Adipocyte (in vitro differentiated cells): ENCODE data around the gene MED27.

ENCODE experiments used
- DNase-seq: peaks from one replicate; pipeline ENCODE4 v3.0.0-alpha.2; 2015; ENCODE audit warnings: low read depth
- H3K27me3 ChIP-seq: replicated peaks from 2 replicates; pipeline ENCODE4 v1.7.0; 2013; ENCODE audit warnings: mild to moderate bottlenecking, low read length, moderate library complexity; ENCODE audit not compliant: control insufficient read depth, insufficient read depth
- H3K36me3 ChIP-seq: 2 replicates; pipeline ENCODE4 v1.7.0; 2013; ENCODE audit warnings: low read length, mild to moderate bottlenecking, moderate library complexity; ENCODE audit not compliant: control insufficient read depth, insufficient read depth, severe bottlenecking
- H3K4me1 ChIP-seq: 2 replicates; pipeline ENCODE4 v1.7.0; 2013; ENCODE audit warnings: mild to moderate bottlenecking, low read length, moderate library complexity; ENCODE audit not compliant: control insufficient read depth, insufficient read depth
- H3K4me3 ChIP-seq: 2 replicates; pipeline ENCODE4 v1.7.0; 2013; ENCODE audit warnings: mild to moderate bottlenecking, low read length, moderate library complexity
- H3K9ac ChIP-seq: 2 replicates; pipeline ENCODE4 v1.7.0; 2013; ENCODE audit warnings: mild to moderate bottlenecking, low read length, moderate library complexity
- H3K9me3 ChIP-seq: 2 replicates; pipeline ENCODE4 v1.7.0; 2013; ENCODE audit warnings: mild to moderate bottlenecking, low read length, moderate library complexity; ENCODE audit not compliant: control insufficient read depth

MED27 gene

GRCh38 chr9:132056717-132057560 lies 22.7 kb downstream of the MED27 start:
- DNase-seq, result no peak
- Histone ChIP-seq H3K4me1 (no peaks in the 10 kb centered on the region), H3K36me3 (no peaks in the 10 kb centered on the region), H3K9ac (no peak overlapping the region), H3K27me3 (no peaks in the 10 kb centered on the region), H3K9me3 (no peaks in the 10 kb centered on the region), H3K4me3 (no peak overlapping the region)

- H3K4me1 ChIP-seq, result no peaks in the 10 kb centered on the region
- no peak overlapping the region for H3K4me3 ChIP-seq
- no peaks in the 10 kb centered on the region for H3K9me3 ChIP-seq
- no peaks in the 10 kb centered on the region for H3K36me3 ChIP-seq
- no peak for DNase-seq
- no peaks in the 10 kb centered on the region for H3K27me3 ChIP-seq
- H3K9ac ChIP-seq, result no peak overlapping the region
These were observed 23.9 kb downstream of the MED27 start for GRCh38 chr9:132055756-132056155.

- DNase-seq, result no peak
- Histone ChIP-seq H3K4me3 (no peak overlapping the region), H3K9ac (no peak overlapping the region), H3K4me1 (peaks cover 10% of the 10 kb centered on the region), H3K27me3 (no peaks in the 10 kb centered on the region), H3K36me3 (no peaks in the 10 kb centered on the region), H3K9me3 (no peaks in the 10 kb centered on the region)
These were observed 25.6 kb downstream of the MED27 start for GRCh38 chr9:132054024-132054423.

DNA sequence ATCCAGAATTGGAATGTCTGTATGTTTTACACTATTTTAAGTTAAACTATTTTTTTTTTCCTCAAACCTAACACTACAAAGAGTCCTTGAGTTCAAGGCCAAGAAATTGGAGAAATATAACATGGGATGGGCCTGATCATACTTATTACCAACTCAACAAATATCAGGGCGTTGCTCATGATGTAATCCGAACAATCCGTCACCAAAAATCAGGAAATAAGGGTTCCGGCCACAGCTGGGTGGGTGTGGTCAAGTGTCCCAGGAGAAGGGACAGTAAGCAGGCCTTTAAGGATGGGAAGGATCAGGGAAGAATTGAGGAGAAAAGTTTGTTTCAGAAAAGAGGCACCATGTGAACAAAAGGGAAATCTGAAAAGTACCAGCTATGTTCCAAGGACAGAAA lies 29.8 kb downstream of the MED27 start:
- no peaks in the 10 kb centered on the region for H3K9me3 ChIP-seq

DNA sequence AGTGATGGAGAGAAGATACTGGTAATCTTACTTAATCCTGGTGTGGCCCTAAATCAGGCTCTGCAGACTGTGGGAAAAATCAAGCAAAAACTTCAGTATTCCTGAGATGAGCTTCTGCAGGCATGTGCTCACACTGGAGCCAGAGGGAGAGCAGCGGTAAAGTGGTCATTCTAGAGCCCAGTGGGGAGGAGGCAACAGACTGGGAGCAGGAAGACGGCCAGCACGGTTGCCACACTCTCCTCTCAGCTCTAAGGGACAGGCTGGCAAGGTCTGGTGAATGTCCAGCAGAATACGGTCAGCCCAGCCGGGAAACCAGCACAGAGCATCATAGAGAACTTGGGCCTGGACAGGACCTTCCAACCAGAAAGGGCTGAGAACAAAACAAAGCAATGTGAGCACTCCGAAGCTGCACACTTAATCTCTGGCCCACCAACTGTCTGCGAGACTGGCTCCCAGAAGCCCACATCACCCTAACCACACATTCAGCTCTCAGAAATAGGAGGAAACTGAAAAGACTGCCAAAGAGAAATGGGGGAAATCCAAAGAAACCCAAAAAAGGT lies 30.3 kb downstream of the MED27 start:
- no peaks in the 10 kb centered on the region for H3K9me3 ChIP-seq
- H3K9ac ChIP-seq, result no peak overlapping the region
- H3K36me3 ChIP-seq, result no peaks in the 10 kb centered on the region
- no peaks in the 10 kb centered on the region for H3K27me3 ChIP-seq
- no peak for DNase-seq
- H3K4me3 ChIP-seq, result no peak overlapping the region
- H3K4me1 ChIP-seq, result peaks cover 16% of the 10 kb centered on the region

More for the DNA sequence above, 29.8 kb downstream of the MED27 start:
- H3K4me3 ChIP-seq, result no peak overlapping the region
- H3K4me1 ChIP-seq, result peaks cover 16% of the 10 kb centered on the region
- DNase-seq, result no peak
- no peak overlapping the region for H3K9ac ChIP-seq
- no peaks in the 10 kb centered on the region for H3K27me3 ChIP-seq
- no peaks in the 10 kb centered on the region for H3K36me3 ChIP-seq

- no peaks in the 10 kb centered on the region for H3K36me3 ChIP-seq
- no peak overlapping the region for H3K9ac ChIP-seq
- no peaks in the 10 kb centered on the region for H3K9me3 ChIP-seq
- peaks cover 17% of the 10 kb centered on the region for H3K4me1 ChIP-seq
- H3K4me3 ChIP-seq, result no peak overlapping the region
- DNase-seq, result no peak
- H3K27me3 ChIP-seq, result no peaks in the 10 kb centered on the region
These were observed 31.5 kb downstream of the MED27 start for GRCh38 chr9:132048201-132048600.

DNA sequence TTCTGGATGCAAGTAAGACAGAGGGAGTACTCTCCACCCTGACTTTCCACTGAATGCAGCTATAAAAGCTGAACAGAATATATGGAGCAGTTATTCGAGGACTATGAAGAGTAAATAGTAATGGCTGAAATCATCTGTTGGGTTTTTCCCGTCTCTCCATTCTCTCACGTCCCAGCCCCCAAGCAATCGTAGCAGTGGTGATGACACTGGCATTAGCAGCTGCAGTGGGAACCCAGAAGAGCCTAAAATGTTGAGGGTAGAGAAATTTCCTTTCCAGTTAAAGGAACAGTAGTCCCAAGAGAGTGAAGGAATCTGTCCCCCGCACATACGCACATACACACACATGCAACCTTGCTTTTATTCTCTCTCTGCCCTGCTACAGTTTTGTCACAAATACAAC lies 33.2 kb downstream of the MED27 start:
- Histone ChIP-seq H3K4me1 (peaks cover 30% of the 10 kb centered on the region), H3K27me3 (no peaks in the 10 kb centered on the region), H3K9ac (no peak overlapping the region), H3K9me3 (no peaks in the 10 kb centered on the region), H3K36me3 (no peaks in the 10 kb centered on the region), H3K4me3 (no peak overlapping the region)
- DNase-seq, result no peak

DNA sequence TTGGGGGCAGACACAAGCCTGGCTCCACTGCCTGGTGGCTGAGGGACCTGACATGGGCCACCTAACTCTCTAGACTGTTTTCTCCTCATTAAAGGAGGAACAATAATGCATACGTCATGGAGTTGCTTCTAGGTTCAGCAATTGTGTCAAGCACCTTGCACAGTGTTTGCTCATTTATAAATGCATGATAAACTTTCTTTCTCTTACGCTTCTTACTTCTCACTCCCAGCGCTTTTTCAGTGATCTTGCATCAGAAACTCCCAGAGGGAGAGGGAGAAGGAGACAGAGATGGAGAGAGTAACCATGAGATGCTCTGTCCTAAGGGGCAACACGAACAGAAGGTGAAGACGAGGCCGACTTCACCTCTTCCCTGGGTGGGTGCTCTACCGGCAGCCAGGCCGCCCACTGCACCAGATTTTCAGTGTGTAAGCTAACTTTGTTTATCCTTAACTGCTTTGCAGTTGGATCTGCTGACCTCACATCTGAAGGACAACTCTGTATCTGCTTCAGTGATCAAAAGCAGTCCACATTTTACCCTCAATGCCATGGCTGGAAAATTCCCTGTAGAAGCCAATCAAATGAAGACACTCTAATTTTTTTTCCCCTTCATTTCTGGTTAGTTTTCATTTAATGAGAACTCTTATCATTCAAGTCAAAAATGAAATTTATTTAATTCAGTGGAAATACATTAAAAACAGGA lies 35.3 kb downstream of the MED27 start:
- no peak for DNase-seq
- H3K4me3 ChIP-seq, result no peak overlapping the region

GRCh38 chr9:132043708-132044107 lies 36.0 kb downstream of the MED27 start:
- no peaks in the 10 kb centered on the region for H3K9me3 ChIP-seq
- H3K4me1 ChIP-seq, result peaks cover 17% of the 10 kb centered on the region
- H3K36me3 ChIP-seq, result no peaks in the 10 kb centered on the region
- H3K9ac ChIP-seq, result no peak overlapping the region
- no peak overlapping the region for H3K4me3 ChIP-seq
- no peaks in the 10 kb centered on the region for H3K27me3 ChIP-seq
- no peak for DNase-seq

More for the DNA sequence above, 35.3 kb downstream of the MED27 start:
- Histone ChIP-seq H3K9ac (no peak overlapping the region), H3K9me3 (no peaks in the 10 kb centered on the region), H3K36me3 (no peaks in the 10 kb centered on the region), H3K4me1 (peaks cover 23% of the 10 kb centered on the region), H3K27me3 (no peaks in the 10 kb centered on the region)

DNA sequence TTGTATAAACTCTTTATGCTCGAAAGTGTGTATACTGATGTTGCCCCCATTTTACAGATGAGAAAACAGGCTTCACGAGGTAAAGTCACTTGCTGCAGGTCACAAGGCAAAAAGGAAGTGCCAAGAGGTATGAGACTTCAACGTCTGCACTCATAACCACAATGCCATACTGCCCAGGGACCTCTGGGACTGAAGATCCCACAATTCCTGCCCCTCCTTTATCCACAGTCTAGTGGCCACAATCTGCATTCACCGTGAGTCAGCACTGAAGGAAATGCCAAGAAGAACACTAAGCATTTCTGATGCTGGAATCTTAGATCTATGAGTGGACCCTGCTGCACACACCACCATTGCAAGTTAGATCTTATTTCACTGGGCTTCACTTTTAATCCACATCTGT lies 37.3 kb downstream of the MED27 start:
- H3K4me1 ChIP-seq, result peaks cover 14% of the 10 kb centered on the region
- no peaks in the 10 kb centered on the region for H3K36me3 ChIP-seq
- no peak overlapping the region for H3K9ac ChIP-seq
- DNase-seq, result peak; percentile 91
- no peaks in the 10 kb centered on the region for H3K27me3 ChIP-seq
- H3K4me3 ChIP-seq, result peak overlapping the region; percentile 25
- no peaks in the 10 kb centered on the region for H3K9me3 ChIP-seq

- no peaks in the 10 kb centered on the region for H3K9me3 ChIP-seq
- DNase-seq, result no peak
- H3K4me3 ChIP-seq, result no peak overlapping the region
- peaks cover 14% of the 10 kb centered on the region for H3K4me1 ChIP-seq
- H3K27me3 ChIP-seq, result no peaks in the 10 kb centered on the region
- H3K36me3 ChIP-seq, result no peaks in the 10 kb centered on the region
- H3K9ac ChIP-seq, result no peak overlapping the region
These were observed 37.9 kb downstream of the MED27 start for GRCh38 chr9:132041798-132042197.
